Keratinocyte (primary cell): ENCODE results near the gene ADIPOR1. TPM values are rescaled to one million over a fixed set of nuclear protein-coding genes. Genes with fewer than 3 reads are reported as not detected.

Experiments used
- DNase-seq: peaks from one replicate; pipeline ENCODE4 v3.0.0-alpha.2; 2011; ENCODE audit warnings: low read depth, missing footprints, low spot score
- FAIRE-seq: peaks from 2 replicates; lab custom pipeline; 2011; peaks lifted over from hg19 to GRCh38; lab: Jason Lieb, UNC
- H2AFZ ChIP-seq: 2 replicates; pipeline ENCODE4 v1.6.0; 2012; ENCODE audit warnings: low read length, control low read depth, inconsistent platforms; ENCODE audit not compliant: control insufficient read depth
- H3K27ac ChIP-seq: 2 replicates; pipeline ENCODE4 v1.5.1; 2011; ENCODE audit warnings: low read length; ENCODE audit not compliant: control insufficient read depth, insufficient read depth
- H3K27me3 ChIP-seq: 3 replicates; pipeline ENCODE4 v1.6.0; 2011; ENCODE audit warnings: low read length; ENCODE audit not compliant: control insufficient read depth, insufficient read depth; ENCODE audit errors: extremely low read depth
- H3K36me3 ChIP-seq, 2 experiments: 2 replicates in 1 of 2; 3 replicates in 1 of 2; pipeline ENCODE4 v1.5.1; 2011; ENCODE audit warnings: low read length in 2 of 2, mild to moderate bottlenecking in 1 of 2; ENCODE audit not compliant: control insufficient read depth in 2 of 2, insufficient read depth in 2 of 2; ENCODE audit errors: extremely low read depth in 1 of 2
- H3K4me1 ChIP-seq: 3 replicates; pipeline ENCODE4 v1.5.1; 2011; ENCODE audit warnings: low read length; ENCODE audit not compliant: control insufficient read depth, insufficient read depth; ENCODE audit errors: extremely low read depth
- H3K4me2 ChIP-seq: 3 replicates; pipeline ENCODE4 v1.6.0; 2011; ENCODE audit warnings: low read depth, low read length; ENCODE audit not compliant: control insufficient read depth, insufficient read depth; ENCODE audit errors: extremely low read depth
- H3K4me3 ChIP-seq, 3 experiments: fragments of 200-600 bp in 1 of 3; sonication (generic) in 1 of 3; 2 replicates in 2 of 3; 3 replicates in 1 of 3; pipeline ENCODE4 v1.5.1; 2011 to 2016; ENCODE audit warnings: low read length in 3 of 3, mild to moderate bottlenecking in 3 of 3, control low read depth in 2 of 3, inconsistent platforms in 1 of 3, low read depth in 1 of 3, mixed read lengths in 1 of 3, mixed run types in 1 of 3, moderate library complexity in 1 of 3; ENCODE audit not compliant: control insufficient read depth in 2 of 3, insufficient read depth in 2 of 3; ENCODE audit errors: extremely low read depth in 1 of 3
- H3K79me2 ChIP-seq: 2 replicates; pipeline ENCODE4 v1.6.0; 2012; ENCODE audit warnings: low read length; ENCODE audit not compliant: control insufficient read depth, insufficient read depth
- H3K9ac ChIP-seq: 3 replicates; pipeline ENCODE4 v1.6.0; 2011; ENCODE audit warnings: low read length; ENCODE audit not compliant: control insufficient read depth, insufficient read depth; ENCODE audit errors: extremely low read depth
- H3K9me1 ChIP-seq: 3 replicates; pipeline ENCODE4 v1.6.0; 2011; ENCODE audit warnings: low read length; ENCODE audit not compliant: control insufficient read depth, insufficient read depth; ENCODE audit errors: extremely low read depth
- H3K9me3 ChIP-seq: 2 replicates; pipeline ENCODE4 v1.5.1; 2012; ENCODE audit warnings: low read depth, low read length; ENCODE audit not compliant: control insufficient read depth
- H4K20me1 ChIP-seq: 3 replicates; pipeline ENCODE4 v1.6.0; 2011; ENCODE audit warnings: low read length; ENCODE audit not compliant: control insufficient read depth, insufficient read depth; ENCODE audit errors: extremely low read depth
- CTCF ChIP-seq, 3 experiments: IDR thresholded peaks in 1 of 3; conservative IDR thresholded peaks in 1 of 3; optimal IDR thresholded peaks in 1 of 3; 2 replicates in 2 of 3; 3 replicates in 1 of 3; pipeline versions ENCODE3 to v1.5.1; 2011; ENCODE audit warnings: low read length in 3 of 3, mild to moderate bottlenecking in 3 of 3, moderate library complexity in 2 of 3, control low read depth in 1 of 3, inconsistent platforms in 1 of 3; ENCODE audit not compliant: insufficient read depth in 2 of 3; ENCODE audit errors: extremely low read depth in 1 of 3
- EZH2 ChIP-seq: IDR thresholded peaks from one replicate; pipeline ENCODE4 v1.6.1; 2012; ENCODE audit warnings: inconsistent platforms, mild to moderate bottlenecking, low read length, moderate library complexity
- dilution Hi-C: fragments of 300-500 bp; cut with MboI; formaldehyde crosslinking; loops from one replicate; pipeline ENCODE4 v1.7.0; 2020; ENCODE audit warnings: low sequenced_read_pairs; ENCODE audit not compliant: extremely low pct_ligation_motif_present
- polyA plus RNA-seq, 5 experiments: library from polyadenylated mRNA; depleted of rRNA in 3 of 5; stranded (reverse) in 3 of 5; stranded (forward) in 1 of 5; unstranded in 1 of 5; fragments of >200 nt; gene quantifications; 1 replicate in 1 of 5; 2 replicates in 3 of 5; 3 replicates in 1 of 5; pipeline versions ENCODE4 v1.2.1 to v1.2.3, GENCODE V29; 2011 to 2012; ENCODE audit warnings: missing spikeins in 2 of 5, low read depth in 1 of 5, low replicate concordance in 1 of 5

Gene ADIPOR1
- polyA plus RNA-seq, 1 donor (not counting 4 experiments of a cell fraction or from before 2014, with no cell fraction given), result 260 TPM

DNA sequence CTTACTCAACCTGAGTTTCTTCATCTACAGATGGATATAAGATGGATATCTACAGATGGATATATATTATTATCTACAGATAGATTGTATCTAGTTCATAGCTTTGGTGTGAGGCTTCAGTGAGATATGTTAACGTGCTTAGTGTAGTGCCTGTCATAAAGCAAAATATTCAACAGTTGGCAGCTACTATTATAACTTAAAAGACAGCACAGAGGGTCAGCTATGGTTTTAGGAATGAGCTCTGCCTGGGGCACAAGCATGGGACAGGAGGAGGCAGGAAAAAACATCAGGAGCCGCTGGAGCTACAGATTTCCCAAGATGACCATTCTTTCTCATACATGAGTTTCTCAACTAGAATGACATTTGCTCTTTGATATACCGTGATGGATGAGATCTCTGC is 10.2 kb upstream of the ADIPOR1 start:
- Histone ChIP-seq H2AFZ (peak overlapping the region; percentile 23), H3K4me3 (no peak overlapping the region)
- dilution Hi-C loops, result no loop called here

GRCh38 chr1:202967684-202968281 is 9.7 kb upstream of the ADIPOR1 start:
- Histone ChIP-seq H4K20me1 (no peaks in the 10 kb centered on the region), H3K4me1 (peaks cover 36% of the 10 kb centered on the region), H3K4me3 (peak overlapping the region; percentile 46 to 98 (median 55)), H3K27ac (peak overlapping the region; percentile 25), H3K36me3 (peaks cover 11 to 19% of the 10 kb centered on the region in 2 experiments), H2AFZ (peak overlapping the region; percentile 60), H3K79me2 (peaks cover 17% of the 10 kb centered on the region), H3K9ac (peak overlapping the region; percentile 49), H3K9me1 (peaks cover 3% of the 10 kb centered on the region), H3K9me3 (no peaks in the 10 kb centered on the region), H3K4me2 (peak overlapping the region; percentile 73), H3K27me3 (no peaks in the 10 kb centered on the region)
- dilution Hi-C loops, result no loop called here
- TF ChIP-seq EZH2 (no peak), CTCF (optimal IDR thresholded peaks at IDR 0.05 in 1 of 3, IDR thresholded peaks at IDR 0.05 in 1 of 3, conservative IDR thresholded peaks at IDR 0.05 in 1 of 3; ENCODE audit: extremely low read depth in 1 of 3, insufficient read depth in 2 of 3, low read length in 3 of 3) (no peak)
- FAIRE-seq (no peak), DNase-seq (no peak)

More for the DNA sequence above, 10.2 kb upstream of the ADIPOR1 start:
- Histone ChIP-seq H3K27ac (no peak overlapping the region), H3K79me2 (peaks cover 17% of the 10 kb centered on the region), H3K9ac (no peak overlapping the region), H4K20me1 (no peaks in the 10 kb centered on the region), H3K27me3 (no peaks in the 10 kb centered on the region), H3K4me2 (no peak overlapping the region), H3K4me1 (peaks cover 36% of the 10 kb centered on the region), H3K9me3 (no peaks in the 10 kb centered on the region), H3K9me1 (peaks cover 3% of the 10 kb centered on the region), H3K36me3 (peaks cover 6 to 14% of the 10 kb centered on the region in 2 experiments)
- FAIRE-seq (no peak), DNase-seq (no peak)
- TF ChIP-seq EZH2 (no peak), CTCF (optimal IDR thresholded peaks at IDR 0.05 in 1 of 3, IDR thresholded peaks at IDR 0.05 in 1 of 3, conservative IDR thresholded peaks at IDR 0.05 in 1 of 3; ENCODE audit: extremely low read depth in 1 of 3, insufficient read depth in 2 of 3, low read length in 3 of 3) (no peak)
